HEK293 (cell line): ENCODE data around the gene IL15.
A peak's percentile ranks its signal among the peaks of the same experiment; 100 is the strongest.

Source experiments
- CTCF ChIA-PET: fragments of 350-600 bp; formaldehyde crosslinking; extraction: SDS; loops from one replicate; lab custom pipeline; 2021; ENCODE audit warnings: antibody characterized with exemption; lab: Yijun Ruan, JAX
- POLR2A ChIA-PET: fragments of 300-600 bp; formaldehyde crosslinking; extraction: SDS; loops from one replicate; lab custom pipeline; 2020; ENCODE audit warnings: antibody characterized with exemption, inconsistent platforms; lab: Yijun Ruan, JAX
- H3K27ac ChIP-seq: fragments of 200-500 bp; sonication (Bioruptor generic); 2 replicates; pipeline ENCODE4 v1.5.1; 2014; ENCODE audit warnings: low read depth, low read length, control low read depth, inconsistent platforms; ENCODE audit errors: extremely low read depth
- H3K36me3 ChIP-seq, 2 experiments: fragments of 200-500 bp in 1 of 2; sonication (Bioruptor generic) in 1 of 2; 1 replicate in 1 of 2; 2 replicates in 1 of 2; pipeline ENCODE4 v1.5.1; 2014 to 2017; ENCODE audit warnings: inconsistent platforms in 2 of 2, low read length in 2 of 2; ENCODE audit not compliant: control insufficient read depth in 2 of 2, insufficient read depth in 1 of 2
- H3K4me1 ChIP-seq: fragments of 200-500 bp; sonication (Bioruptor generic); 2 replicates; pipeline ENCODE4 v1.5.1; 2014; ENCODE audit warnings: mild to moderate bottlenecking, low read length, inconsistent platforms; ENCODE audit not compliant: control insufficient read depth, insufficient read depth
- H3K4me3 ChIP-seq: 2 replicates; pipeline ENCODE4 v1.5.1; 2011; ENCODE audit warnings: low read depth, mild to moderate bottlenecking, control low read depth, low read length, moderate library complexity
- H3K9me3 ChIP-seq: fragments of 200-500 bp; sonication (Bioruptor generic); 2 replicates; pipeline ENCODE4 v1.5.1; 2014; ENCODE audit warnings: low read depth, low read length, inconsistent platforms; ENCODE audit not compliant: control insufficient read depth, insufficient read depth
- HOXA7 ChIP-seq: sonication (generic); formaldehyde crosslinking; IDR thresholded peaks from 2 replicates; pipeline ENCODE4 v1.8.1; 2022; ENCODE audit warnings: missing genetic modification reagents, borderline replicate concordance
- HOXC10 ChIP-seq: sonication (generic); formaldehyde crosslinking; IDR thresholded peaks from 2 replicates; pipeline ENCODE4 v1.8.1; 2023; ENCODE audit warnings: mild to moderate bottlenecking, missing genetic modification reagents
- KLF10 ChIP-seq: fragments of 450-650 bp; IDR thresholded peaks from 2 replicates; pipeline ENCODE4 v1.5.1; 2018; ENCODE audit warnings: missing biosample characterization, mild to moderate bottlenecking, missing genetic modification characterization
- KLF9 ChIP-seq: fragments of 450-650 bp; formaldehyde crosslinking; IDR thresholded peaks from 2 replicates; pipeline ENCODE4 v1.5.1; 2016; ENCODE audit warnings: missing biosample characterization, missing genetic modification characterization, low read depth
- WT1 ChIP-seq: fragments of 450-650 bp; formaldehyde crosslinking; IDR thresholded peaks from 2 replicates; pipeline ENCODE4 v1.5.1; 2016; ENCODE audit warnings: missing biosample characterization, missing genetic modification characterization
- ZBTB49 ChIP-seq: fragments of 450-650 bp; formaldehyde crosslinking; IDR thresholded peaks from 2 replicates; pipeline ENCODE4 v1.5.1; 2016; ENCODE audit warnings: missing biosample characterization, missing genetic modification characterization, low read depth
- ZEB2 ChIP-seq: fragments of 450-650 bp; formaldehyde crosslinking; IDR thresholded peaks from 2 replicates; pipeline ENCODE4 v1.5.1; 2016; ENCODE audit warnings: missing biosample characterization, missing genetic modification characterization
- ZFP37 ChIP-seq: fragments of 450-650 bp; formaldehyde crosslinking; IDR thresholded peaks from 2 replicates; pipeline ENCODE4 v1.5.1; 2016; ENCODE audit warnings: missing biosample characterization, missing genetic modification characterization
- ZNF214 ChIP-seq: fragments of 450-650 bp; formaldehyde crosslinking; IDR thresholded peaks from 2 replicates; pipeline ENCODE4 v1.5.1; 2017; ENCODE audit warnings: missing biosample characterization, mild to moderate bottlenecking, missing genetic modification characterization, borderline replicate concordance
- ZNF223 ChIP-seq: fragments of 450-650 bp; formaldehyde crosslinking; IDR thresholded peaks from 2 replicates; pipeline ENCODE4 v1.5.1; 2016; ENCODE audit warnings: missing biosample characterization, missing genetic modification characterization
- ZNF398 ChIP-seq: fragments of 450-650 bp; formaldehyde crosslinking; IDR thresholded peaks from 2 replicates; pipeline ENCODE4 v1.5.1; 2017; ENCODE audit warnings: missing biosample characterization, missing genetic modification characterization
- ZNF416 ChIP-seq: fragments of 450-650 bp; formaldehyde crosslinking; IDR thresholded peaks from 2 replicates; pipeline ENCODE4 v1.5.1; 2016; ENCODE audit warnings: missing biosample characterization, missing genetic modification characterization
- ZNF426 ChIP-seq: fragments of 450-650 bp; formaldehyde crosslinking; IDR thresholded peaks from 2 replicates; pipeline ENCODE4 v1.5.1; 2017; ENCODE audit warnings: missing biosample characterization, missing genetic modification characterization, mild to moderate bottlenecking, inconsistent platforms, moderate library complexity
- ZNF561 ChIP-seq: fragments of 450-650 bp; IDR thresholded peaks from 2 replicates; pipeline ENCODE4 v1.5.1; 2018; ENCODE audit warnings: missing biosample characterization, missing genetic modification characterization, borderline replicate concordance
- ZNF610 ChIP-seq: fragments of 450-650 bp; formaldehyde crosslinking; IDR thresholded peaks from 2 replicates; pipeline ENCODE4 v1.5.1; 2016; ENCODE audit warnings: missing biosample characterization, missing genetic modification characterization, borderline replicate concordance
- ZNF692 ChIP-seq: fragments of 450-650 bp; formaldehyde crosslinking; IDR thresholded peaks from 2 replicates; pipeline ENCODE4 v1.5.1; 2016; ENCODE audit warnings: missing biosample characterization, missing genetic modification characterization
- ZSCAN18 ChIP-seq: fragments of 450-650 bp; formaldehyde crosslinking; IDR thresholded peaks from 2 replicates; pipeline ENCODE4 v1.5.1; 2016; ENCODE audit warnings: missing biosample characterization, missing genetic modification characterization
- TF ChIP-seq, protein P1 (sequence below): fragments of 450-650 bp; formaldehyde crosslinking; IDR thresholded peaks from 2 replicates; pipeline ENCODE4 v1.5.1; 2017; ENCODE audit warnings: missing biosample characterization, missing genetic modification characterization

IL15 gene

GRCh38 chr4:141713771-141714445, 77.5 kb downstream of the IL15 start:
- Histone ChIP-seq H3K27ac (no peak overlapping the region), H3K9me3 (no peaks in the 10 kb centered on the region), H3K36me3 (no peaks in the 10 kb centered on the region), H3K4me1 (no peaks in the 10 kb centered on the region), H3K4me3 (no peak overlapping the region)
- peak; percentile 63 for TF ChIP-seq ZNF398 (tag by site-specific recombination)
- no peak for TF ChIP-seq ZNF426 (tag by site-specific recombination)
- POLR2A ChIA-PET = no interaction called here
- CTCF ChIA-PET = no interaction called here

GRCh38 chr4:141719585-141719984, 83.2 kb downstream of the IL15 start:
- Histone ChIP-seq H3K9me3 (no peaks in the 10 kb centered on the region), H3K36me3 (no peaks in the 10 kb centered on the region), H3K4me3 (no peak overlapping the region), H3K27ac (no peak overlapping the region), H3K4me1 (no peaks in the 10 kb centered on the region)
- POLR2A ChIA-PET = no interaction called here
- no peak for TF ChIP-seq HOXA7
- no peak for TF ChIP-seq ZNF416
- TF ChIP-seq KLF10 (tag by site-specific recombination) = no peak
- TF ChIP-seq ZNF214 (tag by site-specific recombination) = no peak
- TF ChIP-seq ZNF610 (tag by site-specific recombination) = no peak
- no peak for TF ChIP-seq ZNF561 (tag by site-specific recombination)
- TF ChIP-seq HOXC10 (CRISPR knock-in tag) = no peak
- CTCF ChIA-PET = no interaction called here

GRCh38 chr4:141721174-141721573, 84.8 kb downstream of the IL15 start:
- Histone ChIP-seq H3K27ac (no peak overlapping the region), H3K4me1 (no peaks in the 10 kb centered on the region), H3K9me3 (no peaks in the 10 kb centered on the region), H3K4me3 (no peak overlapping the region), H3K36me3 (no peaks in the 10 kb centered on the region)
- ChIA-PET POLR2A (no interaction called here), CTCF (no interaction called here)
- TF ChIP-seq ZEB2 (tag by site-specific recombination) (no peak), ZNF223 (tag by site-specific recombination) (no peak), ZSCAN18 (tag by site-specific recombination) (no peak), KLF9 (tag by site-specific recombination) (no peak), WT1 (tag by site-specific recombination) (no peak), ZNF398 (tag by site-specific recombination) (no peak), ZNF692 (tag by site-specific recombination) (no peak), ZFP37 (tag by site-specific recombination) (no peak), ZBTB49 (tag by site-specific recombination) (no peak)
- TF ChIP-seq, protein P1, sequence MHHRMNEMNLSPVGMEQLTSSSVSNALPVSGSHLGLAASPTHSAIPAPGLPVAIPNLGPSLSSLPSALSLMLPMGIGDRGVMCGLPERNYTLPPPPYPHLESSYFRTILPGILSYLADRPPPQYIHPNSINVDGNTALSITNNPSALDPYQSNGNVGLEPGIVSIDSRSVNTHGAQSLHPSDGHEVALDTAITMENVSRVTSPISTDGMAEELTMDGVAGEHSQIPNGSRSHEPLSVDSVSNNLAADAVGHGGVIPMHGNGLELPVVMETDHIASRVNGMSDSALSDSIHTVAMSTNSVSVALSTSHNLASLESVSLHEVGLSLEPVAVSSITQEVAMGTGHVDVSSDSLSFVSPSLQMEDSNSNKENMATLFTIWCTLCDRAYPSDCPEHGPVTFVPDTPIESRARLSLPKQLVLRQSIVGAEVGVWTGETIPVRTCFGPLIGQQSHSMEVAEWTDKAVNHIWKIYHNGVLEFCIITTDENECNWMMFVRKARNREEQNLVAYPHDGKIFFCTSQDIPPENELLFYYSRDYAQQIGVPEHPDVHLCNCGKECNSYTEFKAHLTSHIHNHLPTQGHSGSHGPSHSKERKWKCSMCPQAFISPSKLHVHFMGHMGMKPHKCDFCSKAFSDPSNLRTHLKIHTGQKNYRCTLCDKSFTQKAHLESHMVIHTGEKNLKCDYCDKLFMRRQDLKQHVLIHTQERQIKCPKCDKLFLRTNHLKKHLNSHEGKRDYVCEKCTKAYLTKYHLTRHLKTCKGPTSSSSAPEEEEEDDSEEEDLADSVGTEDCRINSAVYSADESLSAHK (tag by site-specific recombination) = no peak
